22Rv1 (cell line): ENCODE measurements around the gene RPL39L.

Experiments
- CTCF ChIP-seq: fragments of 450-650 bp; IDR thresholded peaks from 2 replicates; pipeline ENCODE4 v1.5.1; 2017; ENCODE audit warnings: mild to moderate bottlenecking
- ZFX ChIP-seq: fragments of 450-650 bp; IDR thresholded peaks from 2 replicates; pipeline ENCODE4 v1.6.1; 2017; ENCODE audit warnings: antibody characterized with exemption, borderline replicate concordance

DNA sequence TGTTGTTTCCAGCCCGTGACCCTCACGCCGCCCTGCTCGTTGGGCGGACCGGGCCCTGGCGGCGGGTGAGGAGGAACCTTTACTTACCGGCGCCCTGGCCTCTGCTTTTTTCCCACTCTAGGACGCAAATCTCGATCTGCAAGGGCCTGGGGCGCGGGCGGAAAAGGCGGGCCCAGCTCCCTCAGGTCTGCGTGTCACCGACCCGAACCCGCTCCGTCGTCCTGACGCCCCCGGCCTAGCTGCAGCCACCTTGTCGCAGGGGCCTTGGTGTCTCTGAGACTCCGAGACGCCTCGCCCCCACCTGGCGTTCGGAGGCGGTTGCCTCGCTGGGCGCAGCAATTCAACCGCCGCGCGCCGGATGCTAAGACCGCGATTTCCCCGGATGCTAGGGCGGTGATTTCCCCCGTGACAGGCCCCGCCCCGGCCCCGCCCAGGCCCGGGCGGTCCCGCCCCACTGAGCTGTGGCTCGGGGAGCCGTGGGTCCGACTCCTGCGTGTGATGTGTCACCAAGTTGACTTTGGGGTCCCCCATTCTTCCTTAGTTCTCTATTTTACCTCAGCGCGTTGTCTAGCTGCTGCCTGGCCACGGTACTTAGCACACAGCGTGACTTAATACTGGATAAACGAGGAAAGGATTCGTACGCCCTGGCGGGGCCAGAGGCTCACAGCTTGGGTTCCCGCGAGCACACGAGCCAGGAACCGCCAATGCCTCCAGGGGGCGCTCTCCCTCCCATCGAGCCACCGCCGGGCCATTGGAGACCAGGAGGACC lies at the start of gene RPL39L:
- peak; percentile 98 for TF ChIP-seq CTCF
- no peak for TF ChIP-seq ZFX
